ENCODE measurements around the gene KCTD6. TPM values are rescaled to one million over a fixed set of nuclear protein-coding genes. Genes with fewer than 3 reads are reported as not detected.

The KCTD6 gene
- total RNA-seq, 1 experiment from 2014 or later = 15.5 TPM

DNA sequence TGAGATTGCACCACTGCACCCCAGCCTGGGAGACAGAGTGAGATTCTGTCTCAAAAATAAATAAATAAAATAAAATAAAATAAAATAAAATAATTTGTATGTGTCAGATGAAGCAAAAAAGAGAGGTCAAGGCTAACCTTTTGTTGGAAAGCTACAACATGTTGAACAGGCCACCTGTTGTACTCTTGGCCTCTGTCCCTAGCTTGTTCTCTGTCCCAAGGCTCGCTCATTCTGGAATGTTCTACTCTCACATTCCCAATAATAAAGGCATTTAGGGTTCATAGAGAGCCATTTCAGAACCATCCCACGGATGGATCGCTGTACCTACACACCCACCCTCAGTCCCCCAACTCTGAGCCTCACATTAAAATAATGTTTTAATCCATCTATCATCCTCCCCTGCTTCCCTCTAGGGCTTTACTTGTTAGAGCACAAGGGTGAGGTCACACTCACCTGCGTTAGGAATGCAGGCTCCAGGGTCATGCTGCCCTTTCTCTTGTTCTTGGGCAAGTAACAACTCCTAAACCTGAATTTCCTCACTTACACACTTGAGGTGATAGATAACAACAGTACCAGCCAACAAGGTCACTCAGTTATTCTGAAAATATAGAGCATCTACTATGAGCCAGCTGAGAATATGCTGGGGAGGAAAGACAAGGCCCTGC, 24.9 kb upstream of the KCTD6 start:
- no peak for ATAC-seq

DNA sequence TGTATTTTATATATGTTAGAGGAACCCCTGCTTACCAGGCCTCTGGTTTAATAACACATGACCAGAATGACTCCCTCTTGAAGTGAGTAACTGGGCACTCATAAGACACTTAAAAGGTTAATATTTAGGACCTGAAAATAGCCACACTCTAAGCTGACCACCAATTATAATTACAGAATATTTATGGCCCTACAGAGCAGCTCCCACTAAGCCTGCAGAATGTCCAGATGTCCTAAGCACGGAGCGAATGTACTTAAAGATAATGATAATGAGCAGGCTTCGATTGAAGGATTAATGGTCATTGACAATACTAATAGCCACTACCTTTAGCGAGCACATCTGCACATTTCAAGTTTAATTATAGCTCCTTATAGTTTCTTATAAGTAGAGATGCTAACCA, 22.8 kb upstream of the KCTD6 start:
- H3K27me3 Mint-ChIP-seq (ENCODE audit: low read depth) = no peaks in the 10 kb centered on the region
- DNase-seq (ENCODE audit: low spot score) = no peak
- no peak for ATAC-seq
- no peaks in the 10 kb centered on the region for H3K9me3 Mint-ChIP-seq
- ChIA-PET POLR2A (no interaction called here), CTCF (no interaction called here)
- TF ChIP-seq ATF2 (CRISPR knock-in tag; IDR thresholded peaks at IDR 0.05; ENCODE audit: borderline replicate concordance, low read depth) (no peak), TEAD4 (CRISPR knock-in tag; IDR thresholded peaks at IDR 0.05) (no peak), ETV6 (CRISPR knock-in tag; IDR thresholded peaks at IDR 0.05) (no peak), ELF4 (CRISPR knock-in tag; IDR thresholded peaks at IDR 0.05; ENCODE audit: low read depth) (no peak)
- peaks cover 26% of the 10 kb centered on the region for H3K4me1 Mint-ChIP-seq
- no peaks in the 10 kb centered on the region for H3K36me3 Mint-ChIP-seq
- H3K4me3 Mint-ChIP-seq = no peak overlapping the region
- no peak overlapping the region for H3K27ac Mint-ChIP-seq

More for the DNA sequence above, 24.9 kb upstream of the KCTD6 start:
- no peak for DNase-seq (ENCODE audit: low spot score)
- Mint-ChIP-seq H3K9me3 (no peaks in the 10 kb centered on the region), H3K36me3 (no peaks in the 10 kb centered on the region), H3K27me3 (ENCODE audit: low read depth) (no peaks in the 10 kb centered on the region), H3K4me3 (no peak overlapping the region), H3K27ac (no peak overlapping the region), H3K4me1 (peaks cover 32% of the 10 kb centered on the region)
- ChIA-PET CTCF (interaction anchor here (0.6 to 1.2 kb wide), 2 partner anchors 24 to 165 kb away, joined by 5 read pairs; partner anchors contain the start of gene KCTD6), POLR2A (no interaction called here)
- TF ChIP-seq ZNF219 (CRISPR knock-in tag; IDR thresholded peaks at IDR 0.05; ENCODE audit: borderline replicate concordance) (no peak), E2F5 (CRISPR knock-in tag; IDR thresholded peaks at IDR 0.05) (no peak), ERG (CRISPR knock-in tag; IDR thresholded peaks at IDR 0.05) (no peak), CREB1 (CRISPR knock-in tag; IDR thresholded peaks at IDR 0.05) (no peak), ZNF396 (CRISPR knock-in tag; IDR thresholded peaks at IDR 0.05; ENCODE audit: borderline replicate concordance) (no peak), NR3C1 (CRISPR knock-in tag; conservative IDR thresholded peaks at IDR 0.05; ENCODE audit: low read depth) (no peak), ESRRA (CRISPR knock-in tag; IDR thresholded peaks at IDR 0.05; ENCODE audit: borderline replicate concordance) (no peak), MYBL2 (CRISPR knock-in tag; IDR thresholded peaks at IDR 0.05) (no peak)
- TF ChIP-seq, protein P1, sequence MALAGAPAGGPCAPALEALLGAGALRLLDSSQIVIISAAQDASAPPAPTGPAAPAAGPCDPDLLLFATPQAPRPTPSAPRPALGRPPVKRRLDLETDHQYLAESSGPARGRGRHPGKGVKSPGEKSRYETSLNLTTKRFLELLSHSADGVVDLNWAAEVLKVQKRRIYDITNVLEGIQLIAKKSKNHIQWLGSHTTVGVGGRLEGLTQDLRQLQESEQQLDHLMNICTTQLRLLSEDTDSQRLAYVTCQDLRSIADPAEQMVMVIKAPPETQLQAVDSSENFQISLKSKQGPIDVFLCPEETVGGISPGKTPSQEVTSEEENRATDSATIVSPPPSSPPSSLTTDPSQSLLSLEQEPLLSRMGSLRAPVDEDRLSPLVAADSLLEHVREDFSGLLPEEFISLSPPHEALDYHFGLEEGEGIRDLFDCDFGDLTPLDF (CRISPR knock-in tag; IDR thresholded peaks at IDR 0.05) = no peak
- TF ChIP-seq, protein P2, sequence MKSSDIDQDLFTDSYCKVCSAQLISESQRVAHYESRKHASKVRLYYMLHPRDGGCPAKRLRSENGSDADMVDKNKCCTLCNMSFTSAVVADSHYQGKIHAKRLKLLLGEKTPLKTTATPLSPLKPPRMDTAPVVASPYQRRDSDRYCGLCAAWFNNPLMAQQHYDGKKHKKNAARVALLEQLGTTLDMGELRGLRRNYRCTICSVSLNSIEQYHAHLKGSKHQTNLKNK (CRISPR knock-in tag; IDR thresholded peaks at IDR 0.05) = no peak

DNA sequence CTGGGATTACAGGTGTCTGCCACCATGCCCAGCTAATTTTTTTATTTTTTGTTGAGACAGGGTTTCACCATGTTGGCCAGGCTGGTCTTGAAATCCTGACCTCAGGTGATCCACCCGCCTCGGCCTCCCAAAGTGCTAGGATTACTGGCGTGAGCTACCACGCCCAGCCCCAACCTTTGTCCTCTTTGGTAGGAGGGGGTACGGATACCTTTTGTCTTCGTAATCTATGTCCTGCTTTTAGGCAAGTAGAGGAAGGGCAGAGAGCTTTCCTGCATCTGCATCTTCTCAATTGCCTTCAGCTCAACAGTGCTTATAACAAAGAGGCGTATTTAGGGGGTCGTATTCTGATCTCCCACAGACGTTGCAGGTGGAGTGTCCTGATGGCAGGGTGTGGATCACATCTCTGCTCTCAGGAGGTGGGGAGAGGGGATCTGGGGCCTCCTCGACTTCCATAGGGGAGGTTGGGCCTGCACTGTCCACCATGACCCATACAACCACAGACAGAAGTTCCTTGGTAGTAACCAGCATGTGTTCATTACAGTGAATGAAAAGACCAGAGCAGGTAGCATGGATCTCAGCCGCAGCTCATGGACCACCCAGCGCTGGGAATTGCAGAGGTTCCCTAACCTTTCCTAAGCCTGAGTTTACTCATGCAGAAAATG, 21.4 kb upstream of the KCTD6 start:
- H3K4me3 Mint-ChIP-seq = no peak overlapping the region
- no peak overlapping the region; the same call in 1 of the 2 replicates for H3K27ac Mint-ChIP-seq
- DNase-seq (ENCODE audit: low spot score) (no peak), ATAC-seq (peak; percentile 47; the same call in 1 of the 2 replicates)
- ChIA-PET CTCF (interaction anchor here (0.9 to 1.2 kb wide), 4 partner anchors 22 to 96 kb away, joined by 3 to 5 read pairs (median 3); partner anchors contain the start of gene KCTD6), POLR2A (interaction anchor here (0.7 kb wide), 1 partner anchor 194 kb away, joined by 3 read pairs; no protein-coding TSS in a partner anchor)
- H3K4me1 Mint-ChIP-seq = peaks cover 31% of the 10 kb centered on the region
- H3K9me3 Mint-ChIP-seq = no peaks in the 10 kb centered on the region
- H3K36me3 Mint-ChIP-seq = no peaks in the 10 kb centered on the region
- no peak for TF ChIP-seq IRF2 (CRISPR knock-in tag; IDR thresholded peaks at IDR 0.05; ENCODE audit: borderline replicate concordance, low read depth)
- no peak for TF ChIP-seq NR2C2 (CRISPR knock-in tag; IDR thresholded peaks at IDR 0.05)
- TF ChIP-seq CREB1 (CRISPR knock-in tag; IDR thresholded peaks at IDR 0.05) = no peak
- TF ChIP-seq EMX1 (CRISPR knock-in tag; IDR thresholded peaks at IDR 0.05) = no peak
- H3K27me3 Mint-ChIP-seq (ENCODE audit: low read depth) = no peaks in the 10 kb centered on the region
